SKM-1 (cell line): Measurements from ENCODE around the gene PRDM5.

Source experiments
- DNase-seq: peaks from one replicate; lab custom pipeline; 2025; ENCODE audit not compliant: unreplicated experiment; lab: John Stamatoyannopoulos, UW

The PRDM5 gene

DNA sequence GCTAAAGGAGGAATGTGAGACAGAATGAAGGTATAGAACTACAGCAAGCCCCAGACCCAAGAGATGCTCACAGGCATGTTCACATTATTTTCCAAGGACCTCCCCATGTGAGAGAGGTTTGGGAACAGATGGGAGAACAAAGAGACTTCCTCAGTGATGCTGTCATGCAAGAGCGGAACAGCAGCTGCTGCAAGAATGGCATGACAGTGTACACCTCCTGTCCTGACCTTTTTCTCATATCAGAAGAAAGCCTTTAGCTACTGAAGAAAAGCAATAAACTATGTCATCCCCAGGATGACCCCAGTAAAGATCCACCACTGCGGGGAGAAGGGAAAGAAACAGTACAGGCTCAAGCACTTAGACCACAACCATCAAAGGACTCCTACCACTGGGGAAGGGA is 7.2 kb downstream of the PRDM5 start:
- no peak for DNase-seq

DNA sequence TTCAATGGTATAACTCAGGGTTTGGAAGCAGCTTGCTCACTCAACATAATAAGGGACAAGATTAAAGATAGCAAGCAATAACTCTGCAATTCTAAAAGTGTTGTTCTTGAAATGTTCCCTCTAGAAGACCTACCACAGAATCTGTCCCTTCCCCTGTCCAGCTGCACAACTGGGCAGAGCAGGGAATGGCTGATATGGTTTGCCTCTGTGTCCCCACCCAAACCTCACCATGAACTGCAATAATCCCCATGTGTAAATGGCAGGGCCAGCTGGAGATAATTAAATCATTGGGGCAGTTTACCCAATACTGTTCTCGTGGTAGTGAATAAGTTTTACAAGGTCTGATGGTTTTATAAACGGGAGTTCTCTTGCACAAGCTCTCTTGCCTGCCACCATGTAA is 19.1 kb downstream of the PRDM5 start:
- no peak for DNase-seq

- no peak for DNase-seq
Measured at GRCh38 chr4:120902925-120903324, 19.6 kb downstream of the PRDM5 start.

DNA sequence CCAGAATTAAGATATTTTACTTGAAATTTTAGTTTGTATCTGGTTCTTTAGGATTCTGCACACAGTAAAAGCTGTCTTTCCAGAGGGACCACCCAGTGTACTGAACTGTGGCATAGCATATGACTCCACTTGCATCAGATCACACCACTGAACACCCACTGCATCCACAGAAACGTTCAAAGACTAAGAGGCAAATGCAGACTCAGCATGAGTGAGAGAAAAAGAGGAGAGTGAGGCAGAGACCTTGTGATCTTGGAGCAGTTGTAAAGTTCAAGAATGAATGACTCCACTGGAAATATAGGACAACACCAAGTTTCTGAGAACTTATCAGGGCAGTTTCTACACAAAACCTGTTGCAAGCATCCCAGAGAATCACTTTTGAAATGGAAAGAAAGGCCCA is 20.8 kb downstream of the PRDM5 start:
- no peak for DNase-seq

- no peak for DNase-seq
Measured at GRCh38 chr4:120897981-120898719, 24.4 kb downstream of the PRDM5 start.

DNA sequence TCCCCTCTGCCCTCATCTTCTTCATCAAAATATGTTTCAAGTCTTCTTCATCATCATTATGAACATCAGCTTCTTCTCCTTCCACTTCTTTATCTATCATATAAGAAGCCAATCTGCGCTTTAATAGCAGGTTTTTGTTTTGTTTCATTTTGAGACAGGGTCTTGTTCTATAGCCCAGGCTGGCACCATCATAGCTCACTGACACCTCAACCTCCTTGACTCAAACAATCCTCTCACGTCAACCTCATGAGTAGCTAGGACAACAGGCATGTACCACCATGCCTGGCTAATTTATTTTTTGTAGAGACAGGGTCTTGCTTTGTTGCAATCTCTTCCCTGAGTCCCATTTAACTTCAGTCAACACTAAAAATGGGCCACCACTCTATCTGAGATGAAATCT is 27.0 kb downstream of the PRDM5 start:
- DNase-seq = no peak

DNA sequence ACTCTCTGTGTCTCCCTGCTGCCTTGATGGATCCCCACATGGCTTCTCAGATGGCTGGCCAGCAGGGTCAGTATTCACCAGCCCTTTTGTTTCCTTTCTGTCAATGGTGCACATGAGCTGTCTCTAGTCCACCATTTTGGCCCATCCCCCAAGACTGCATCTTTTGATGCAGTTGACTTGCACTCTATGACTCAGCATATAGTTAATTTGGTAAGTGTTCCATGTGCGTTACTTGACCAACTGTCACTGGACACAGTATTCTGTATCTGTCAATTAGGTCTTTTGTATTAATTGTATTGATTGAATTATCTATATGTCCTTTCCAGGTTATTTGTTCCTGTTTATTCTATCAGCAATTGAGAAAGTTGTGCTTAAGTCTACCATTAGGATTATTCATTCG is 29.2 kb downstream of the PRDM5 start:
- DNase-seq = no peak

- DNase-seq = no peak
Measured at GRCh38 chr4:120886191-120886590, 36.3 kb downstream of the PRDM5 start.

GRCh38 chr4:120881846-120882245 is 40.7 kb downstream of the PRDM5 start:
- no peak for DNase-seq

DNA sequence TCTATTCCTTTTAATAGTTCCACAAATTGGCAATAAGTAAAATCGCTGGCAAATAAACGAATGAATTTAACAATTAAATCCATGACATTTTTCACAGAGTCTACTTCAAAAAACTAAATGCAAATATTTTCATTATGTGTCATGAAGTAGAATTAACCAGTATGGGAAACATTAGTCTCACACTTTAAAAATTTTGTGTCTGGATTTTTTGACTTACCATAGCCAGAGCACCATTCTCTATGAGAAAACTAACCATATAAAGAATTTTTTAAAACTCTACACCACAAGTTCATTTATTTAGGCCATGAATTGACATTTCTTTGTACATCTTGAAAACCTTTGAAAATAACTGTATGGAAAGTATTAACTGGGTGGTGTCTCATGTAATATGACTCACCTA is 41.2 kb downstream of the PRDM5 start:
- DNase-seq = no peak

- no peak for DNase-seq
Measured at GRCh38 chr4:120877021-120877420, 45.5 kb downstream of the PRDM5 start.

DNA sequence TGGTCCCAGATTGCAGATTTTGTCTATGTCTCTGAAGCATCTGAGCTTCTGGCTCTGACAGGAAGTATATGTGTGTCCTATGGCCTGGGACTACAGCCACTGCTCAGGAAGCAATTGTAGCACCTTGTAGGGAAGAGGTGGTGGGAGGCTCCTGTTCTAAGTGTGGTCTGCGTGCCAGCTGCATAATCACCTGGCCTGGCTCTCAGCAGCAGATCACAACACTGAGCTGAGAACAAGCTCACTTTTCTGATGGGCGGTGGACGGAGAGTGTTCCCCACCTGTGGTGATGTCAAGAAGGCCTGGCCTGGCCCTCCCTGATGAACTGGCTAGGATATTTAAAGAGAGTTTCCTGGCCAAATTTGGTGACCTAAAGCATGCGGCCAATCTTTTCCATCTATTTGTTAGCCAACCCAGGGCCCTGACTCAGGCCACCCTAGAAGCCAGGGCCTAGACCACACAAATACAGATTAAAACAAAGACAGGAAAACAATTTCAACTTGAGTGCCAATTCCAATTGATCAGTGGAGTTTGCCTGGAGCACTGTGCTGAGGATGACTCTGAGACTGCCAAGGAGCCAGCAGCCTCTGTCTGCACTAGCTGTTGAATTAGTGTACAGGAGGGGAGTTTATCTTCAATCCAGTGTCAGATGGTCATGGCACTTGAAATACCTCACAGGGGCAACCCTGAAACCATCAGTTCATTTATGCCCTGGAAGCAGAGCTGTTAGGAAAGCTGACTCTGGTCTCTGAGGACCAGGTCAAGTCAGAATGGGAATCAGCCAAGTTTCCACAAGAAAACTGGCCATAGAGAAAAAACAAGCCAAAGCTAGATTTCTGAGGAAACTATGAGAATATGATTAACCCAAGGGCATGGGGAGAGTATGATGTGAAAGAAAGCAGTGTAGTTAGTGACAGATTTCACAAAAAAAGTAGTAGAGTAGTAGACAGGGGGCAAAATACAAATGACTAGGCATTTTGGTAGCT is 47.4 kb downstream of the PRDM5 start:
- no peak for DNase-seq

DNA sequence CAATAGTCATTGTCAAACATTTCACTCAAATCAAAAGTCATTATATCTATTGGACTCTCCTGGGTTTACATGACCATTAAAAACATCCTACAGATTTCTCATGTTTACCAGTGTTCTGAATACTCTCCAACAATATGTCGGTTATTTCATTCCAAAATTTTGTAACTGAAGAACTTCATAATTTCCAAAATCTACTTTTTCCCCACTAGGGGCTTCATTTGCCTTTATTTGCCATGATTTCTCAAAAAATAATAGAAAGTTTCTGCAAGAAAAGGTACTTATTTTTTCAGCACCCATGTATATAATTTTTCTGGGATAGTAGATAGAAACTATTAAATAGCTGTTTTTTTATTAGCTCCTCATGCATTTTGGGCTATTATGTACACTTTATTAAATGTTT is 49.0 kb downstream of the PRDM5 start:
- no peak for DNase-seq

DNA sequence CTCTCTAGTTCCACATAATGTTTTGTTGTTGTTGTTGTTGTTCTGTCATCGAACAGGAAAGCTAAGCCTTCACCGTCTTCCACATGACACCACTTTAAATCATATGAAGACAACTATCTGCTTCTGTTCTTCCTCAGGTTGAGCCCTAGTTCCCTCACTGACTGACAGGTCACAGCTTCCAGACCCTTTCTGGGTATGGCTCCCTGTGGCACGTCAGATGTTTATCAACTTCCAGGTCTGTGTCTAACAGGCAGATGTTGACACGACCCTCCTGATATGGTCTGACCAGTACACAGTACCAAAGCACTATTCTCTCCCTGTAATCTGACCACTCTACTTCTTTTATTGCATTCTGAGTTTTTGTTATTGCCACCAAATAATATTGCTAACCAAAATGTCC is 51.4 kb downstream of the PRDM5 start:
- no peak for DNase-seq

GRCh38 chr4:120870279-120870673 is 52.2 kb downstream of the PRDM5 start:
- DNase-seq = no peak

- DNase-seq = no peak
Measured at GRCh38 chr4:120869613-120870278, 52.8 kb downstream of the PRDM5 start.

GRCh38 chr4:120867506-120867905 is 55.0 kb downstream of the PRDM5 start:
- DNase-seq = no peak

DNA sequence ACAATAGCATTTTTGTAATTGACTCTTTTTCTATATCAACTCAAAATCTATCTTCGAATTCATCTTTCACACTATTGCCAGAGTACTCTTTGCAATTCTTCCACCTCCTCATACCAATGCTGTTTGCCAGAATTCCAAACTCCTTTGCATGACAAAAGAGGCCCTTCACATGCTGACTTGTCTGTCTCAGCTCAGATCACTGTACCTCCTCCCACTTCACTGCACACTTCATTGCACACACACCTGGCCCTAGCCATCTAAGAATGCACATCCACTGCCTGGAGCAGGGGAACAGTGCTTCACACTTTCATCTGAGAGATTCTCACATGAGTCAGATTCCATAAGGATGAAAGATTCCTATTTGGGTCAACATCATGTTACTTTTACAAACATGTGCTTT is 56.5 kb downstream of the PRDM5 start:
- DNase-seq = no peak

- no peak for DNase-seq
Measured at GRCh38 chr4:120864969-120865368, 57.6 kb downstream of the PRDM5 start.

GRCh38 chr4:120862432-120862831 is 60.1 kb downstream of the PRDM5 start:
- DNase-seq = no peak

DNA sequence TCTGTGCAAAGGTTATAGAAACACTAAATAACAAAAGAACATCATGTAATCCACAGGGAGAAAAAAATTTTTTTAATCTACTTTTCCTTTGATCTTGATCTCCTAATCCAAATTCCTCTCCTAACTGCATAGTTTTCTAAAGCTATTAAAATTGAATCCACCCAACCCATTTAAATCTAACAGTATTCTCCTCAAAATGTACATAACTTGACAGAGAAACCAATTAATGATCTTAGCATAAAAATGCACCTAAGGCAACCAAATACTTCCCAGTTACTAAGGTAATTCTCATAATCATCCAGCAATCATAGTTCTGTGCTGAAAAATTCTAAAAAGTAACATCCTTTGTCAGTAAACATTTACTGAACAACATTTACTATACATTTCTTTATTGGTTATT is 60.7 kb downstream of the PRDM5 start:
- no peak for DNase-seq

DNA sequence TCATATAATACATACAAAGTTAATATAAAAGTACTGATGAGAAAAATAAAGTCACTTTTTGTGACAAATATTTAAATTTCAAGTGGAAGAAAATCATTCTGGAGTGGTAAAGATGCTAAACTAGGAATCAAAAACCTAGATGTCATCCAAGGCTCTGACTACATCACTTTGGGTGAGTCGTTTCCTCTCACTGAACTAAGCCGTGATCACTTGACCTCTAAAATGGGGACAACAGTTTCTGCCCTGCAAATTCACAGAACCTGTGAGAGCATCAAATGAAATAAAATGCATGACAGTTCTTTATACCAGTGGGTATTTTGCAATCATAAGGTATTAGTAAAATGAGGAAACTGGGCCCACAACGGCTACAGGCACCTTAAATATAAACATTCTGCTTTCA is 63.8 kb downstream of the PRDM5 start:
- no peak for DNase-seq
